ENCODE data around the gene HOXD13. TPM values are rescaled to one million over a fixed set of nuclear protein-coding genes. Genes with fewer than 3 reads are reported as not detected.
A peak's percentile ranks its signal among the peaks of the same experiment; 100 is the strongest.

Gene HOXD13
- total RNA-seq, 2 experiments from 2014 or later: not detected

DNA sequence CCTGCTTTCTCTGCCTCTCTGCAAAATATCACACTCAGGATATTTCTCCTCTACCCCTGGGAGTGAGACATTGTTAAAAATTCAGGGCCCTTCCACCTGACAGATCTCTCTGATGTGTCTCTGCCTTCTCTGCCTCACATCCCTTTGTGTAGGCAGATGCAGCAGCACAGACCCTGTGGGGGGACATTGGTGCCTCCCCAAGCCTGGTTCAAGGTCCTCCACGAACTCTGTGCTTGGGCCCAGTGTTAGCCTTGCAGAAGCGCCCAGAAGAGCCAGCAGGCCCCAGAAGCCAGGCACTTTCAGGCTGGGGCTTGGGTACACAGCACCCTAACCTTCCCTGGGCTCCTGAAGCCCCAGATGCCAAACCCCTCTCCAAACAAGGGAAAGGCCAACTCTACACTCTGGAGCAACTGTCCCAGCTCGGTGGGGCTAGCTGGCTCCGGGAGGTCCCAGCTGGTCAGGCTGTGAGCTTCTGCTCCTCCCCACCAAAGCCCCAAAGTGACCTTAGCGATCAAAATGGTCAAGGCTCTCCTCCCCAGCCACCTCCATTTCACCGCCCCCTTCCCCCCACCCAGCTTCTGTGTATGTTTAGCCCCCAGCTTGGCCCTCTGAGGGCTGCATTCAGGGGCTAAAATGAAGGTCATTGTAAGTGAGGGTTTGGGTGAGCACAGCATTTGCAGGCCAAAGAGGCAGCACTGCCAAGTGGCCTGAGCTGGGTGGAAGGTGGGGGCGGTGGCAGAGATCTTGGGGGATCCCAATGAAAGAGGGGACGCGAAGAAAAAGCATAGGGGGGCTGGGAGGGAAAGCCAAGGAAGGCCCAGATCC lies 32.6 kb downstream of the HOXD13 start:
- H3K36me3 ChIP-seq (ENCODE audit: insufficient read depth, low read length): no peaks in the 10 kb centered on the region
- H2AFZ ChIP-seq (ENCODE audit: low read length): no peak overlapping the region
- no peaks in the 10 kb centered on the region for H3K79me2 ChIP-seq (ENCODE audit: insufficient read depth, low read depth, low read length)
- H3K9me2 ChIP-seq (ENCODE audit: insufficient read depth, low read length): no peaks in the 10 kb centered on the region
- POLR2A ChIA-PET: interaction anchor here (0.6 kb wide), 1 partner anchor 31 kb away, joined by 4 read pairs; no protein-coding TSS in a partner anchor
- H3K4me2 ChIP-seq (ENCODE audit: low read length): no peak overlapping the region
- no peaks in the 10 kb centered on the region for H3K9me3 ChIP-seq (ENCODE audit: low read length)
- intact Hi-C loops (cut with micrococcal nuclease; ENCODE audit: unreplicated experiment): loop anchor here (5.0 kb wide), 1 partner anchor 427 kb away; no protein-coding TSS in a partner anchor
- H3K4me1 ChIP-seq (ENCODE audit: insufficient read depth, low read length, poor library complexity, severe bottlenecking): no peaks in the 10 kb centered on the region
- no peak overlapping the region for H3K4me3 ChIP-seq (ENCODE audit: low read depth, low read length, poor library complexity, severe bottlenecking)
- H4K20me1 ChIP-seq (ENCODE audit: insufficient read depth, low read length): no peaks in the 10 kb centered on the region
- no TSS peak for BruUV-seq (replicated peaks)
- no peak overlapping the region for H3K27ac ChIP-seq (ENCODE audit: low read depth, low read length, poor library complexity, severe bottlenecking)
- CTCF ChIA-PET (ENCODE audit: unreplicated experiment): no interaction called here
- TF ChIP-seq, protein P1, sequence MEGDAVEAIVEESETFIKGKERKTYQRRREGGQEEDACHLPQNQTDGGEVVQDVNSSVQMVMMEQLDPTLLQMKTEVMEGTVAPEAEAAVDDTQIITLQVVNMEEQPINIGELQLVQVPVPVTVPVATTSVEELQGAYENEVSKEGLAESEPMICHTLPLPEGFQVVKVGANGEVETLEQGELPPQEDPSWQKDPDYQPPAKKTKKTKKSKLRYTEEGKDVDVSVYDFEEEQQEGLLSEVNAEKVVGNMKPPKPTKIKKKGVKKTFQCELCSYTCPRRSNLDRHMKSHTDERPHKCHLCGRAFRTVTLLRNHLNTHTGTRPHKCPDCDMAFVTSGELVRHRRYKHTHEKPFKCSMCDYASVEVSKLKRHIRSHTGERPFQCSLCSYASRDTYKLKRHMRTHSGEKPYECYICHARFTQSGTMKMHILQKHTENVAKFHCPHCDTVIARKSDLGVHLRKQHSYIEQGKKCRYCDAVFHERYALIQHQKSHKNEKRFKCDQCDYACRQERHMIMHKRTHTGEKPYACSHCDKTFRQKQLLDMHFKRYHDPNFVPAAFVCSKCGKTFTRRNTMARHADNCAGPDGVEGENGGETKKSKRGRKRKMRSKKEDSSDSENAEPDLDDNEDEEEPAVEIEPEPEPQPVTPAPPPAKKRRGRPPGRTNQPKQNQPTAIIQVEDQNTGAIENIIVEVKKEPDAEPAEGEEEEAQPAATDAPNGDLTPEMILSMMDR (conservative IDR thresholded peaks at IDR 0.05; ENCODE audit: low read length): no peak
- TF ChIP-seq EZH2phosphoT487 (IDR thresholded peaks at IDR 0.05; ENCODE audit: borderline replicate concordance, low read depth, low read length): no peak
- DNase-seq (ENCODE audit: low spot score): no peak

DNA sequence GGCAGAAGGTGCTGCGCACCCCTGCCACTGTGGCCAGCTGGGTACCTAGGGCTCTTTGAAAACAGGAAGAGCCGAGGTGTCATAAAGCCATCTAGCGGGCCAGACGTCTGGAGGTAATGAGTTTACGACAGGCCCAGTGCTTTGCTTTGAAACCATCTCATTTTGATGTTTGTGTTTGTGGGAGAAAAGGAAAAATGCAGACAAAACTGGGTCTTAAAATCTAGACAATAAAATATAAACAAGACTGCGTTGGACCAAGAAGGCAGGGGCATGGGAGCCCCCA lies 33.2 kb downstream of the HOXD13 start:
- no peaks in the 10 kb centered on the region for H3K9me2 ChIP-seq (ENCODE audit: insufficient read depth, low read length)
- no peak overlapping the region for H3K27ac ChIP-seq (ENCODE audit: low read depth, low read length, poor library complexity, severe bottlenecking)
- H3K4me1 ChIP-seq (ENCODE audit: insufficient read depth, low read length, poor library complexity, severe bottlenecking): no peaks in the 10 kb centered on the region
- no peak overlapping the region for H3K4me3 ChIP-seq (ENCODE audit: low read depth, low read length, poor library complexity, severe bottlenecking)
- TF ChIP-seq, protein P1 (conservative IDR thresholded peaks at IDR 0.05; ENCODE audit: low read length): no peak
- no peak for TF ChIP-seq EZH2phosphoT487 (IDR thresholded peaks at IDR 0.05; ENCODE audit: borderline replicate concordance, low read depth, low read length)
- no peaks in the 10 kb centered on the region for H4K20me1 ChIP-seq (ENCODE audit: insufficient read depth, low read length)
- no peak overlapping the region for H3K4me2 ChIP-seq (ENCODE audit: low read length)
- H3K9me3 ChIP-seq (ENCODE audit: low read length): no peaks in the 10 kb centered on the region
- CTCF ChIA-PET (ENCODE audit: unreplicated experiment): no interaction called here
- BruUV-seq (replicated peaks): no TSS peak
- no peak overlapping the region for H2AFZ ChIP-seq (ENCODE audit: low read length)
- intact Hi-C loops (cut with micrococcal nuclease; ENCODE audit: unreplicated experiment): loop anchor here (2.0 to 5.0 kb wide), 3 partner anchors 329 to 1021 kb away; no protein-coding TSS in a partner anchor
- POLR2A ChIA-PET: interaction anchor here (0.6 kb wide), 1 partner anchor 32 kb away, joined by 4 read pairs; no protein-coding TSS in a partner anchor
- H3K36me3 ChIP-seq (ENCODE audit: insufficient read depth, low read length): no peaks in the 10 kb centered on the region
- DNase-seq (ENCODE audit: low spot score): peak; percentile 8
- no peaks in the 10 kb centered on the region for H3K79me2 ChIP-seq (ENCODE audit: insufficient read depth, low read depth, low read length)
